Measurements from ENCODE around the gene DCST2. TPM values are rescaled to one million over a fixed set of nuclear protein-coding genes. Genes with fewer than 3 reads are reported as not detected.

The DCST2 gene
- total RNA-seq, 2 experiments from 2014 or later: 0.18 to 0.40 TPM

GRCh38 chr1:155003227-155003765 lies 30.3 kb downstream of the DCST2 start:
- Mint-ChIP-seq H3K27ac (peak overlapping the region; percentile 90), H3K27me3 (no peaks in the 10 kb centered on the region), H3K9me3 (no peaks in the 10 kb centered on the region), H3K4me1 (peaks cover 56% of the 10 kb centered on the region), H3K4me3 (peak overlapping the region; percentile 90), H3K36me3 (ENCODE audit: low read depth) (peaks cover 22% of the 10 kb centered on the region)
- CTCF ChIA-PET: interaction anchor here (6.2 kb wide), 1 partner anchor 14 kb away, joined by 39 read pairs; no protein-coding TSS in a partner anchor
- POLR2A ChIA-PET: interaction anchor here (1.7 to 13.2 kb wide), 2 partner anchors 10 to 29 kb away, joined by 12 to 203 read pairs; partner anchors contain the start of gene CKS1B
- DNase-seq: peak; percentile 26

- POLR2A ChIA-PET: interaction anchor here (0.5 to 13.2 kb wide), 5 partner anchors 11 to 395 kb away, joined by 3 to 203 read pairs (median 12); partner anchors contain the start of genes CKS1B and FLAD1
Measured at GRCh38 chr1:155002464-155003226, 30.9 kb downstream of the DCST2 start, which contains the start of gene ZBTB7B. Gene ZBTB7B, plus strand, starts transcription at chr1:155002802. Its CDS starts 11,859 bp downstream, at chr1:155014661.

GRCh38 chr1:155001675-155002463 lies 31.7 kb downstream of the DCST2 start:
- Mint-ChIP-seq H3K4me1 (peaks cover 56% of the 10 kb centered on the region), H3K27me3 (no peaks in the 10 kb centered on the region), H3K27ac (peak overlapping the region; percentile 91), H3K36me3 (ENCODE audit: low read depth) (peaks cover 22% of the 10 kb centered on the region), H3K4me3 (peak overlapping the region; percentile 90), H3K9me3 (no peaks in the 10 kb centered on the region)
- DNase-seq: peak; percentile 99
- CTCF ChIA-PET: interaction anchor here (0.7 to 11.4 kb wide), 6 partner anchors 13 to 442 kb away, joined by 3 to 139 read pairs (median 4); partner anchors contain the start of genes FLAD1 and PMVK
- POLR2A ChIA-PET: interaction anchor here (0.8 to 13.2 kb wide), 6 partner anchors 12 to 395 kb away, joined by 3 to 203 read pairs (median 8); partner anchors contain the start of genes CKS1B and FLAD1

More at GRCh38 chr1:155002464-155003226, 30.9 kb downstream of the DCST2 start, which contains the start of gene ZBTB7B:
- peak; percentile 37 for DNase-seq
- CTCF ChIA-PET: interaction anchor here (0.7 to 11.4 kb wide), 6 partner anchors 13 to 443 kb away, joined by 3 to 139 read pairs (median 4); partner anchors contain the start of genes FLAD1 and PMVK
- Mint-ChIP-seq H3K4me3 (peak within 1 kb of the TSS; percentile 90), H3K27ac (peak within 1 kb of the TSS; percentile 91), H3K9me3 (no peaks in the 10 kb centered on the region), H3K27me3 (no peaks in the 10 kb centered on the region), H3K36me3 (ENCODE audit: low read depth) (peaks cover 22% of the 10 kb centered on the region), H3K4me1 (peaks cover 57% of the 10 kb centered on the region)

- no peaks in the 10 kb centered on the region for H3K9me3 Mint-ChIP-seq
- peak overlapping the region; percentile 90 for H3K4me3 Mint-ChIP-seq
- ChIA-PET POLR2A (interaction anchor here (1.2 to 13.2 kb wide), 5 partner anchors 12 to 27 kb away, joined by 3 to 203 read pairs (median 12); partner anchors contain the start of genes CKS1B and FLAD1), CTCF (interaction anchor here (1.0 to 11.4 kb wide), 4 partner anchors 14 to 442 kb away, joined by 3 to 139 read pairs (median 5); partner anchors contain the start of gene FLAD1)
- H3K27me3 Mint-ChIP-seq: no peaks in the 10 kb centered on the region
- H3K27ac Mint-ChIP-seq: peak overlapping the region; percentile 91
- peaks cover 51% of the 10 kb centered on the region for H3K4me1 Mint-ChIP-seq
- DNase-seq: no peak
- peaks cover 20% of the 10 kb centered on the region for H3K36me3 Mint-ChIP-seq (ENCODE audit: low read depth)
Measured at GRCh38 chr1:155001425-155001674, 32.2 kb downstream of the DCST2 start.

GRCh38 chr1:155000726-155001424 lies 32.7 kb downstream of the DCST2 start:
- CTCF ChIA-PET: interaction anchor here (0.6 to 11.4 kb wide), 9 partner anchors 7 to 441 kb away, joined by 3 to 139 read pairs (median 6); partner anchors contain the start of genes FLAD1 and PYGO2

GRCh38 chr1:155000411-155000725 lies 33.2 kb downstream of the DCST2 start:
- H3K27me3 Mint-ChIP-seq: no peaks in the 10 kb centered on the region
- DNase-seq: peak; percentile 39

More at GRCh38 chr1:155000726-155001424, 32.7 kb downstream of the DCST2 start:
- Mint-ChIP-seq H3K27me3 (no peaks in the 10 kb centered on the region), H3K36me3 (ENCODE audit: low read depth) (peaks cover 19% of the 10 kb centered on the region), H3K4me3 (peak overlapping the region; percentile 90), H3K27ac (peak overlapping the region; percentile 91), H3K4me1 (peaks cover 47% of the 10 kb centered on the region), H3K9me3 (no peaks in the 10 kb centered on the region)
- POLR2A ChIA-PET: interaction anchor here (1.0 to 13.2 kb wide), 8 partner anchors 13 to 45 kb away, joined by 3 to 203 read pairs (median 12); partner anchors contain the start of genes CKS1B, FLAD1, PBXIP1 and PYGO2
- DNase-seq: peak; percentile 86

GRCh38 chr1:154999571-155000410 lies 33.8 kb downstream of the DCST2 start:
- Mint-ChIP-seq H3K4me1 (peaks cover 40% of the 10 kb centered on the region), H3K27me3 (no peaks in the 10 kb centered on the region), H3K4me3 (peak overlapping the region; percentile 90), H3K36me3 (ENCODE audit: low read depth) (peaks cover 16% of the 10 kb centered on the region), H3K27ac (peak overlapping the region; percentile 89), H3K9me3 (no peaks in the 10 kb centered on the region)
- POLR2A ChIA-PET: interaction anchor here (1.0 to 13.2 kb wide), 10 partner anchors 14 to 63 kb away, joined by 3 to 203 read pairs (median 8); partner anchors contain the start of genes ADAM15, CKS1B, FLAD1 and PBXIP1
- CTCF ChIA-PET: interaction anchor here (0.6 to 11.4 kb wide), 22 partner anchors 8 to 440 kb away, joined by 3 to 139 read pairs (median 5); partner anchors contain the start of genes ADAM15, CKS1B, FLAD1 and KRTCAP2
- peak; percentile 41 for DNase-seq

More at GRCh38 chr1:155000411-155000725, 33.2 kb downstream of the DCST2 start:
- Mint-ChIP-seq H3K4me1 (peaks cover 44% of the 10 kb centered on the region), H3K27ac (peak overlapping the region; percentile 91), H3K9me3 (no peaks in the 10 kb centered on the region), H3K36me3 (ENCODE audit: low read depth) (peaks cover 16% of the 10 kb centered on the region), H3K4me3 (peak overlapping the region; percentile 90)
- ChIA-PET POLR2A (interaction anchor here (1.0 to 13.2 kb wide), 9 partner anchors 13 to 64 kb away, joined by 3 to 203 read pairs (median 10); partner anchors contain the start of genes ADAM15, CKS1B, FLAD1 and PBXIP1), CTCF (interaction anchor here (0.6 to 11.4 kb wide), 12 partner anchors 8 to 61 kb away, joined by 3 to 139 read pairs (median 15); partner anchors contain the start of genes CKS1B, FLAD1, PBXIP1 and PYGO2)

GRCh38 chr1:154998818-154999570 lies 34.6 kb downstream of the DCST2 start:
- Mint-ChIP-seq H3K27ac (peak overlapping the region; percentile 85), H3K36me3 (ENCODE audit: low read depth) (peaks cover 8% of the 10 kb centered on the region), H3K27me3 (no peaks in the 10 kb centered on the region), H3K4me3 (peak overlapping the region; percentile 72), H3K4me1 (peaks cover 33% of the 10 kb centered on the region), H3K9me3 (no peaks in the 10 kb centered on the region)
- peak; percentile 76 for DNase-seq
- ChIA-PET CTCF (interaction anchor here (0.6 to 11.4 kb wide), 27 partner anchors 9 to 439 kb away, joined by 3 to 139 read pairs (median 4); partner anchors contain the start of genes ADAM15, CKS1B, FLAD1 and KRTCAP2), POLR2A (interaction anchor here (1.0 to 13.2 kb wide), 8 partner anchors 15 to 62 kb away, joined by 3 to 203 read pairs (median 10); partner anchors contain the start of genes ADAM15, CKS1B, FLAD1 and PBXIP1)

GRCh38 chr1:154998201-154998780 lies 35.3 kb downstream of the DCST2 start:
- CTCF ChIA-PET: interaction anchor here (0.6 to 11.4 kb wide), 22 partner anchors 10 to 329 kb away, joined by 3 to 139 read pairs (median 4); partner anchors contain the start of genes CKS1B, FLAD1, KRTCAP2 and PBXIP1
- no peaks in the 10 kb centered on the region for H3K27me3 Mint-ChIP-seq
- POLR2A ChIA-PET: interaction anchor here (1.0 to 13.2 kb wide), 7 partner anchors 15 to 62 kb away, joined by 5 to 203 read pairs (median 11); partner anchors contain the start of genes ADAM15, CKS1B, FLAD1 and PBXIP1
- no peak for DNase-seq
- H3K4me3 Mint-ChIP-seq: no peak overlapping the region
- H3K4me1 Mint-ChIP-seq: peaks cover 31% of the 10 kb centered on the region
- peak overlapping the region; percentile 54 for H3K27ac Mint-ChIP-seq
- no peaks in the 10 kb centered on the region for H3K9me3 Mint-ChIP-seq
- H3K36me3 Mint-ChIP-seq (ENCODE audit: low read depth): peaks cover 4% of the 10 kb centered on the region
